T-helper 22 cell (primary cell): ENCODE data around the gene ATAD3C.
A peak's percentile ranks its signal among the peaks of the same experiment; 100 is the strongest.
"Not testable (repeated sequence)": the region's sequence is repeated elsewhere in the genome, so short reads cannot be mapped to it uniquely, and the experiment has no call there.

ENCODE experiments used
- DNase-seq: peaks from one replicate; pipeline ENCODE4 v3.0.0-alpha.2; 2020; ENCODE audit warnings: low read depth

Gene ATAD3C

GRCh38 chr1:1450616-1451015 lies 1.1 kb downstream of the ATAD3C start:
- DNase-seq, result not testable (repeated sequence)

- no peak for DNase-seq
Observed at GRCh38 chr1:1451696-1452364, 2.3 kb downstream of the ATAD3C start.

GRCh38 chr1:1452365-1452739 lies 2.9 kb downstream of the ATAD3C start:
- not testable (repeated sequence) for DNase-seq

GRCh38 chr1:1452882-1453281 lies 3.4 kb downstream of the ATAD3C start:
- no peak for DNase-seq

- DNase-seq, result not testable (repeated sequence)
Observed at GRCh38 chr1:1454286-1455056, 5.0 kb downstream of the ATAD3C start.

- no peak for DNase-seq
Observed at GRCh38 chr1:1455366-1455884, 5.9 kb downstream of the ATAD3C start.

GRCh38 chr1:1455934-1456333 lies 6.4 kb downstream of the ATAD3C start:
- DNase-seq, result not testable (repeated sequence)

- DNase-seq, result not testable (repeated sequence)
Observed at GRCh38 chr1:1456683-1457255, 7.3 kb downstream of the ATAD3C start.

GRCh38 chr1:1459156-1459555 lies 9.7 kb downstream of the ATAD3C start:
- DNase-seq, result not testable (repeated sequence)

GRCh38 chr1:1459711-1460110 lies 10.2 kb downstream of the ATAD3C start:
- not testable (repeated sequence) for DNase-seq

GRCh38 chr1:1460540-1461130 lies 11.1 kb downstream of the ATAD3C start:
- DNase-seq, result no peak

GRCh38 chr1:1461721-1462317 lies 12.3 kb downstream of the ATAD3C start:
- no peak for DNase-seq

- DNase-seq, result no peak
Observed at GRCh38 chr1:1462318-1462966, 13.0 kb downstream of the ATAD3C start.

- DNase-seq, result no peak
Observed at GRCh38 chr1:1463312-1463711, 13.8 kb downstream of the ATAD3C start.

- not testable (repeated sequence) for DNase-seq
Observed at GRCh38 chr1:1468196-1468985, 18.9 kb downstream of the ATAD3C start.

- DNase-seq, result no peak
Observed at GRCh38 chr1:1470626-1471388, 21.3 kb downstream of the ATAD3C start.

GRCh38 chr1:1471389-1472052 lies 22.0 kb downstream of the ATAD3C start, which contains the start of gene ATAD3B:
ATAD3B (plus strand) TSS chr1:1471765; CDS start chr1:1471885, 120 bp downstream.
- DNase-seq, result peak; percentile 87

- DNase-seq, result not testable (repeated sequence)
Observed at GRCh38 chr1:1472053-1472876, 22.8 kb downstream of the ATAD3C start.
